ENCODE measurements around the gene ALDH1L1.

The ALDH1L1 gene

DNA sequence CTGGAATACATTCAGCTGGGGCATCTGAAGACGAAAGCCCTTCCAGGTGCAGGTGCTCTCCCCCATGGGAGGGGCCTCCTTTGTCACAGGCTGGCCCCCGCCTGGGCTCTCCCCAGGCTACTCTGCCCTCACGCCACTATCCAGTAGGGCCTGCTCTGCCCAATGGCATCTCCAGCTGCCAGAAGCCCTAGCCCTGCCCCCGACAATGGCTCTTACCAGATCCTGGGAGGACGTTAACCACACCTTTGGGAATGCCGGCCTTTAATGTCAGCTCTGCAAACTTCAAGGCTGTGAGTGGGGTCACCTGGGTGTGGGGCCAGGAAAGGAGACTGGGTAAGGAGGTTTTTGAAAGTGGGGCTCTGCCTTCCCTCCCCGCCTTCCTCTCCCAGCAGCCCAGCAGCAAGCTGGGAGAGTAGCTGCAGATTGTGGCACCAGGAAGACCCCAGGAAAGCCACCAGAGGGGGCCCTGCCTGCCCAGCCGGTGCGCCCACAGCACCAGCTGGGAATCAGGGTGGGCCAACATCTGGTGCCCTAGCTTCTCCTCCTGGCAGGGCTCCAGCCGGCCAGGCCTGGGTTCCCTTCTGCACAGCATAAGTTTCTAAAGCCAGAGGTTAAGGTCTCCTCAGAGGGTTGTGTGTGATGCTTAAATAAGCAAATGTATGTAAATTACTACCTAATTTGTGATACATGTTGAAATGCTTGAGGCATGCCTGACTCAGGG, 56.1 kb downstream of the ALDH1L1 start:
- H3K4me3 ChIP-seq (ENCODE audit: low read depth, low read length) = no peak overlapping the region

DNA sequence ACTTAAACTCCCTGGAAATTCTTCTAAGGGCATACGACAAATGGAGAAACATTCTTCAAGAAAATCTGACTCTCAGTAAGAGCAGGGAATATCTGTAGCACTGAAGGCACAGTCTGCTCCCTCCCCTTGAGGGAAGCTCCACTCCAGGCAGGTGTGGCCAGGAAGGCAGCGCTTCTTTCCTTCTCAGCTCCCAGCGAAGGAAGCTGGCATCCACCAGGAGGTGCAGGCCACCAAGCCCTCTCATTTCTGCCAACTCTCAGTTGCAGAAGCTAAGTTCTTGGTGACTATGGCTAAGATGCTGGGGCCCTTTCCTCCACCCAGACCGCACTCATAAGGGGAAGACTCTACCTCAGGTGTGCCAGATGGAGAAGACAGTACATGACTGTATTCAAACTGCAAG, 58.8 kb downstream of the ALDH1L1 start:
- no peak overlapping the region for H3K4me3 ChIP-seq (ENCODE audit: low read depth, low read length)

- H3K4me3 ChIP-seq (ENCODE audit: low read depth, low read length) = no peak overlapping the region
Observed at GRCh38 chr3:126121074-126121473, 59.3 kb downstream of the ALDH1L1 start.

DNA sequence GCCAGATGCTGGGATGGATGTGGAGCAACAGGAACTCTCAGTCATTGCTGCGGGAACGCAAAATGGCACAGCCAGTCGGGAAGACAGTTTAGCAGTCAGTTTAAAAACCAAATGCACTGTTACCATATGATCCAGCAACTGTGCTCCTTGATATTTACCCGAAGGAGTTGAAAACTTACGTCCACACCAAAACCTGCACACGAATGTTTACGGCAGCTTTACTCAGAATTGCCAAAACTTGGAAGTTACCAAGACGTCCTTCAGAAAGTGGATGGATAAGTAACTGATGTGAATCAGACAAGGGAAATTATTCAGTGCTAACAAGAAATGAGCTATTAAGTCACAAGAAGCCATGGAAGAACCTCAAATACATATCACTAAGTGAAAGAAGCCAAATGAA, 60.4 kb downstream of the ALDH1L1 start:
- no peak overlapping the region for H3K4me3 ChIP-seq (ENCODE audit: low read depth, low read length)

DNA sequence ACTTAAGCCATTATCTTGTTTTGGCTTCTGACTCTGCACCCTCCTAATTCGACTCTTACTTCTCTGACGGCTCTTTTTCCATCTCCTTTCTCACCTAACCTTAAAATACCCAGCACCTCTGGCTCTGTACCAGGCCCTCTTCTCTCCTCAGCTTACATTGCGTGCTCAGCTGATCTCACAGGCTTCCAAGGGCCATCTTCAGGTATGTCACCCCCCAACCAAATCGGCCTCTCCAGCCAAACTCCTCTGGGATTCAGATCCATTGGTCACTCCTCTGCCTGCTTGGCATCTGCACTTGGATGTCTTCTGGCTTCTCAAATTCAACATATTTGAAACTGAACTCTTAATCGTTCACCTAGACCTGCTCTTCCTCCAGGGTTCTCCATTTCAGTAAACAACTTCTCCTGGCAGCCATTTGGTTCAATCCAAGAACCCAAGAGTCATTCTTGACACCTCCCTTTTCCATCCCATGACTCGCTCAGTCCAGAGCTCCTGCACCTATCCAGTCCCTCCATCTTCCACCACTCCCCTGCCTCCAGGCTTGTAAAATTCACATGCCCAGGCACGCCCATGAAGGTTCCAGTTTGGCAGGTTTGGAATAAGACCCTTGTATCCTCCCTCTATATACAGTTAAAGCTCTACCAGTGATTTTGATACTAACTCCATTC, 61.2 kb downstream of the ALDH1L1 start:
- no peak overlapping the region for H3K4me3 ChIP-seq (ENCODE audit: low read depth, low read length)

DNA sequence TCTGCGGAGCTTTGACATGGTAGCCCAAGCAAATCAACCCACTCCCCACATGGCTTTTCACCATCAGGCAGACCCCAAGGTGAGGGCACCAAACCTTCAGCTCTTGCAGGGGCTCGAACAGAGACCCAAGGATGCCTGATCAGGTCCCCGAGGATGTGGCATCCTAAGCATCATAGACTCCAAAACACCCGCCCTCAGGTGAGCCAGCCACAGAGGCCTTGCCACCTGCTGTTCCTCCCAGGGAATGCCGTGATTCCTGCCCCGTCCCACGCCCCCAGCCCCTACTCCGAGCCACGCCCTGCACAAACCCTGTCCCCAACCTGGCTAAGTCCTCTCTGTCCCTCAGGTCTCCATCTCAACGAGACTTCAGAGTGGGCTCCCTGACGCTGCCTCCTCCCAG, 61.8 kb downstream of the ALDH1L1 start:
- H3K4me3 ChIP-seq (ENCODE audit: low read depth, low read length) = no peak overlapping the region

DNA sequence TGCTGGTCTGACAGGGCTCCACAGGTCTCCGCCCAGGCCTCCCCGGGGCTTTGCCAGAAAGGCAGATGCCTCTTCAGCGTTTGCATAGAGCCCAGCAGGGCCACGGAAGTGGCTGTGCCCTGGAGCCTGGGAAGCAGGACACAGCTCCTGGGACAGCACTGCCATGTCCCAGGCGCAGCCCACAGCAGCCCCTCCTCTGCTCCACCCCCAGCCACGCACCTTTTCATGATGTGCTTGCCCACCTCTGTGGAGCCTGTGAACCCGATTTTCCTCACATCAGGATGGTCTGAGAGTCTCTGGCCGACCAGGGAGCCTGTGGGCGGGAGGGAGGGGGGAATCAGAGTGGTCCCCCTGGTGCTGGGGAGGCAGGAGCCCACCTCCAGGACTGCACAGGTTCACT, 62.6 kb downstream of the ALDH1L1 start:
- no peak overlapping the region for H3K4me3 ChIP-seq (ENCODE audit: low read depth, low read length)

GRCh38 chr3:126117212-126117611, 63.2 kb downstream of the ALDH1L1 start:
- no peak overlapping the region for H3K4me3 ChIP-seq (ENCODE audit: low read depth, low read length)

DNA sequence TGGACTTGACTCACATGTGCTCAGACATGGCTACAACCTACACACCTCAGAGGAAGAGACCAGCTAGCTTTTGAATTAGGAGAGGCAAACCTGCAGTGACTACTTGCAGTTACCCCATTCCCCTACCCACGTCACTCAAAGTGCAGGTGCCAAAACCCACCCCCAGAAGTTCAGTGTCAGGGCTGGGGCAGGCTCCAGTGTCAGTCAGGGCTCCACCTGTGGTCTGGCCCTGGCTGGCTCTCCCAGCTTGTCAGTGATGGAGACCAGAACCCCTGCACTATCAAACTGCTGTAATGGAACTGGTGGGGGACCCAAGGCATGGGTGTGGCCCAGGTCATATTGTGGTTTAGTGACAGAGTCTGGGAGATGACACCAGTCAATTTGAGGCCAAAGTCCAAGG, 63.9 kb downstream of the ALDH1L1 start:
- H3K4me3 ChIP-seq (ENCODE audit: low read depth, low read length) = no peak overlapping the region

- no peak overlapping the region for H3K4me3 ChIP-seq (ENCODE audit: low read depth, low read length)
Observed at GRCh38 chr3:126114443-126115386, 65.7 kb downstream of the ALDH1L1 start.

- H3K4me3 ChIP-seq (ENCODE audit: low read depth, low read length) = no peak overlapping the region
Observed at GRCh38 chr3:126113733-126114442, 66.5 kb downstream of the ALDH1L1 start.

DNA sequence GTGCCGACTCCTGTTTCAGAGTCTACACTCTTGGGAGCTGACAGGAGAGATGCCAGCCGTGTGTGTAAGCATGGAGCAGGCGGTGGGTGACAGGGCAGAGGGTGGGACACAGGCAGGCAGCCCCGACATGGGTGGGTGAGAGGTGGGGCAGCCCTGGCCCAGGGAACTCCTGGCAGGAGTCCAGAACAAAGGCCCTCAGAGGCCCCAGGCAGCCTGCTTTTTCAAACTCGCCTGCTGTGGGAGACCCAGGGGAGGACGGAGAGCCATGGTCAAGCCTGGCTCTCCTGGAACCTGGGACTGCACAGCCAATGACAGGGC, 67.2 kb downstream of the ALDH1L1 start:
- no peak overlapping the region for H3K4me3 ChIP-seq (ENCODE audit: low read depth, low read length)

- no peak overlapping the region for H3K4me3 ChIP-seq (ENCODE audit: low read depth, low read length)
Observed at GRCh38 chr3:126112531-126113237, 67.7 kb downstream of the ALDH1L1 start.

GRCh38 chr3:126111566-126112475, 68.6 kb downstream of the ALDH1L1 start:
- H3K4me3 ChIP-seq (ENCODE audit: low read depth, low read length) = no peak overlapping the region

- H3K4me3 ChIP-seq (ENCODE audit: low read depth, low read length) = no peak overlapping the region
Observed at GRCh38 chr3:126111126-126111551, 69.2 kb downstream of the ALDH1L1 start.

- H3K4me3 ChIP-seq (ENCODE audit: low read depth, low read length) = no peak overlapping the region
Observed at GRCh38 chr3:126110431-126111125, 69.8 kb downstream of the ALDH1L1 start.

GRCh38 chr3:126109880-126110235, 70.5 kb downstream of the ALDH1L1 start:
- H3K4me3 ChIP-seq (ENCODE audit: low read depth, low read length) = no peak overlapping the region

- H3K4me3 ChIP-seq (ENCODE audit: low read depth, low read length) = no peak overlapping the region
Observed at GRCh38 chr3:126109146-126109879, 71.1 kb downstream of the ALDH1L1 start.
